HEK293 (cell line): ENCODE results near the gene KIAA1328.
"Not testable (repeated sequence)": the region's sequence is repeated elsewhere in the genome, so short reads cannot be mapped to it uniquely, and the experiment has no call there.

Source experiments
- CTCF ChIA-PET: fragments of 350-600 bp; formaldehyde crosslinking; extraction: SDS; loops from one replicate; lab custom pipeline; 2021; ENCODE audit warnings: antibody characterized with exemption; lab: Yijun Ruan, JAX
- POLR2A ChIA-PET: fragments of 300-600 bp; formaldehyde crosslinking; extraction: SDS; loops from one replicate; lab custom pipeline; 2020; ENCODE audit warnings: antibody characterized with exemption, inconsistent platforms; lab: Yijun Ruan, JAX
- H3K27ac ChIP-seq: fragments of 200-500 bp; sonication (Bioruptor generic); 2 replicates; pipeline ENCODE4 v1.5.1; 2014; ENCODE audit warnings: low read depth, low read length, control low read depth, inconsistent platforms; ENCODE audit errors: extremely low read depth
- H3K36me3 ChIP-seq, 2 experiments: fragments of 200-500 bp in 1 of 2; sonication (Bioruptor generic) in 1 of 2; 1 replicate in 1 of 2; 2 replicates in 1 of 2; pipeline ENCODE4 v1.5.1; 2014 to 2017; ENCODE audit warnings: inconsistent platforms in 2 of 2, low read length in 2 of 2; ENCODE audit not compliant: control insufficient read depth in 2 of 2, insufficient read depth in 1 of 2
- H3K4me1 ChIP-seq: fragments of 200-500 bp; sonication (Bioruptor generic); 2 replicates; pipeline ENCODE4 v1.5.1; 2014; ENCODE audit warnings: mild to moderate bottlenecking, low read length, inconsistent platforms; ENCODE audit not compliant: control insufficient read depth, insufficient read depth
- H3K4me3 ChIP-seq: 2 replicates; pipeline ENCODE4 v1.5.1; 2011; ENCODE audit warnings: low read depth, mild to moderate bottlenecking, control low read depth, low read length, moderate library complexity
- H3K9me3 ChIP-seq: fragments of 200-500 bp; sonication (Bioruptor generic); 2 replicates; pipeline ENCODE4 v1.5.1; 2014; ENCODE audit warnings: low read depth, low read length, inconsistent platforms; ENCODE audit not compliant: control insufficient read depth, insufficient read depth
- GLI4 ChIP-seq: fragments of 450-650 bp; formaldehyde crosslinking; IDR thresholded peaks from 2 replicates; pipeline ENCODE4 v1.5.1; 2016; ENCODE audit warnings: missing biosample characterization, missing genetic modification characterization
- GLIS1 ChIP-seq: fragments of 450-650 bp; formaldehyde crosslinking; IDR thresholded peaks from 2 replicates; pipeline ENCODE4 v1.5.1; 2016; ENCODE audit warnings: missing biosample characterization, missing genetic modification characterization
- HOXD13 ChIP-seq: sonication (generic); formaldehyde crosslinking; IDR thresholded peaks from 2 replicates; pipeline ENCODE4 v1.8.0; 2022; ENCODE audit warnings: missing genetic modification reagents, borderline replicate concordance
- KLF16 ChIP-seq: fragments of 450-650 bp; formaldehyde crosslinking; IDR thresholded peaks from 2 replicates; pipeline ENCODE4 v1.5.1; 2017; ENCODE audit warnings: missing biosample characterization, missing genetic modification characterization
- KLF7 ChIP-seq: fragments of 450-650 bp; formaldehyde crosslinking; IDR thresholded peaks from 2 replicates; pipeline ENCODE4 v1.5.1; 2016; ENCODE audit warnings: missing biosample characterization, missing genetic modification characterization, borderline replicate concordance
- PRDM4 ChIP-seq: fragments of 450-650 bp; formaldehyde crosslinking; IDR thresholded peaks from 2 replicates; pipeline ENCODE4 v1.5.1; 2017; ENCODE audit warnings: missing biosample characterization, missing genetic modification characterization
- SCRT1 ChIP-seq: fragments of 450-650 bp; formaldehyde crosslinking; IDR thresholded peaks from 2 replicates; pipeline ENCODE4 v1.5.1; 2016; ENCODE audit warnings: missing biosample characterization, missing genetic modification characterization, borderline replicate concordance
- SP3 ChIP-seq: fragments of 450-650 bp; formaldehyde crosslinking; IDR thresholded peaks from 2 replicates; pipeline ENCODE4 v1.5.1; 2016; ENCODE audit warnings: missing biosample characterization, missing genetic modification characterization
- ZBTB17 ChIP-seq: fragments of 450-650 bp; formaldehyde crosslinking; IDR thresholded peaks from 2 replicates; pipeline ENCODE4 v1.5.1; 2016; ENCODE audit warnings: missing biosample characterization, missing genetic modification characterization
- ZIC2 ChIP-seq: fragments of 450-650 bp; formaldehyde crosslinking; IDR thresholded peaks from 2 replicates; pipeline ENCODE4 v1.5.1; 2016; ENCODE audit warnings: missing biosample characterization, missing genetic modification characterization
- ZNF121 ChIP-seq: fragments of 450-650 bp; formaldehyde crosslinking; IDR thresholded peaks from 2 replicates; pipeline ENCODE4 v1.5.1; 2016; ENCODE audit warnings: missing biosample characterization, missing genetic modification characterization
- ZNF169 ChIP-seq: fragments of 450-650 bp; formaldehyde crosslinking; IDR thresholded peaks from 2 replicates; pipeline ENCODE4 v1.5.1; 2016; ENCODE audit warnings: missing biosample characterization, missing genetic modification characterization
- ZNF2 ChIP-seq: fragments of 450-650 bp; formaldehyde crosslinking; IDR thresholded peaks from 2 replicates; pipeline ENCODE4 v1.5.1; 2016; ENCODE audit warnings: missing biosample characterization, missing genetic modification characterization
- ZNF221 ChIP-seq: fragments of 450-650 bp; formaldehyde crosslinking; IDR thresholded peaks from 2 replicates; pipeline ENCODE4 v1.5.1; 2017; ENCODE audit warnings: missing biosample characterization, missing genetic modification characterization, borderline replicate concordance
- ZNF366 ChIP-seq: fragments of 450-650 bp; formaldehyde crosslinking; conservative IDR thresholded peaks from 2 replicates; pipeline ENCODE4 v1.5.1; 2016; ENCODE audit warnings: missing biosample characterization, missing genetic modification characterization
- ZNF416 ChIP-seq: fragments of 450-650 bp; formaldehyde crosslinking; IDR thresholded peaks from 2 replicates; pipeline ENCODE4 v1.5.1; 2016; ENCODE audit warnings: missing biosample characterization, missing genetic modification characterization
- ZNF473 ChIP-seq: fragments of 450-650 bp; formaldehyde crosslinking; IDR thresholded peaks from 2 replicates; pipeline ENCODE4 v1.5.1; 2017; ENCODE audit warnings: missing biosample characterization, missing genetic modification characterization
- ZNF529 ChIP-seq: fragments of 450-650 bp; formaldehyde crosslinking; IDR thresholded peaks from 2 replicates; pipeline ENCODE4 v1.5.1; 2017; ENCODE audit warnings: missing genetic modification characterization, missing biosample characterization; ENCODE audit not compliant: insufficient replicate concordance
- ZNF600 ChIP-seq: fragments of 450-650 bp; formaldehyde crosslinking; IDR thresholded peaks from 2 replicates; pipeline ENCODE4 v1.5.1; 2016; ENCODE audit warnings: missing biosample characterization, missing genetic modification characterization
- ZNF624 ChIP-seq: fragments of 450-650 bp; formaldehyde crosslinking; IDR thresholded peaks from 2 replicates; pipeline ENCODE4 v1.5.1; 2017; ENCODE audit warnings: missing biosample characterization, missing genetic modification characterization
- ZNF664 ChIP-seq: fragments of 450-650 bp; formaldehyde crosslinking; IDR thresholded peaks from 2 replicates; pipeline ENCODE4 v1.5.1; 2016; ENCODE audit warnings: missing biosample characterization, missing genetic modification characterization
- ZNF785 ChIP-seq: fragments of 450-650 bp; formaldehyde crosslinking; IDR thresholded peaks from 2 replicates; pipeline ENCODE4 v1.5.1; 2016; ENCODE audit warnings: missing biosample characterization, missing genetic modification characterization
- ZSCAN5A ChIP-seq: fragments of 450-650 bp; formaldehyde crosslinking; IDR thresholded peaks from 2 replicates; pipeline ENCODE4 v1.5.1; 2016; ENCODE audit warnings: missing biosample characterization, missing genetic modification characterization
- TF ChIP-seq, protein P1 (sequence below): fragments of 450-650 bp; formaldehyde crosslinking; IDR thresholded peaks from 2 replicates; pipeline ENCODE4 v1.5.1; 2016; ENCODE audit warnings: missing biosample characterization, missing genetic modification characterization
- TF ChIP-seq, protein P2 (sequence below): fragments of 450-650 bp; formaldehyde crosslinking; IDR thresholded peaks from 2 replicates; pipeline ENCODE4 v1.5.1; 2016; ENCODE audit warnings: missing biosample characterization, missing genetic modification characterization

Gene KIAA1328

GRCh38 chr18:36816096-36816495, 12.8 kb upstream of the KIAA1328 start:
- peak; percentile 63 for TF ChIP-seq GLIS1 (tag by site-specific recombination)
- TF ChIP-seq, all 188 proteins: peak for 1; not testable (repeated sequence) for 187
- H3K9me3 ChIP-seq, H3K4me1 ChIP-seq, H3K27ac ChIP-seq, POLR2A ChIA-PET, H3K4me3 ChIP-seq: not testable (repeated sequence)
- CTCF ChIA-PET: interaction anchor here (0.8 kb wide), 1 partner anchor 81 kb away, joined by 5 read pairs; no protein-coding TSS in a partner anchor
- peaks cover 0 to 68% of the 10 kb centered on the region in 2 experiments; a peak in 1 of 3 replicates for H3K36me3 ChIP-seq

DNA sequence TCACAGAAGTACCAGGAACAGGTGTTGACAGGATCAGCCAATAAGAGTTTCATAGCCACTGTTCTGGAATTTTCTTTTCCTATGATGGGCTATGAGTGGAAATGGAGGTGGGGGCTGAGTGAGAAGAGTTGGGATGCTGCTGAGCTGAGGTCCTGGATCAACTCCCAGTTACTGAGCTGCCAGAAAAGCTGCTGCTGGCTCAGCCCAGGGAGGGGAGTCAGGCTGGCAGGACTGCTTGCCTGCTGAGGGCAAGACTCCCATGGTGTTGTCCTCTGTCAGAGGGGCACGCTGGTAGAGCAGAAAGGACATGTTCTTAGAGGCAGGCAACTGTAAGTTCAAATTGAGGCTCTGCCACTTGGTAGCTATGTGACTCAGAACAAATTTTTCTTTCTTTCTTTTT, 11.9 kb upstream of the KIAA1328 start:
- H3K4me1 ChIP-seq: peaks cover 7% of the 10 kb centered on the region; the same call in 1 of the 2 replicates
- H3K9me3 ChIP-seq: no peaks in the 10 kb centered on the region
- TF ChIP-seq ZSCAN5A (tag by site-specific recombination): no peak
- no peak for TF ChIP-seq ZNF221 (tag by site-specific recombination)
- TF ChIP-seq SCRT1 (tag by site-specific recombination): no peak
- TF ChIP-seq ZNF624 (tag by site-specific recombination): no peak
- no peak for TF ChIP-seq ZNF169
- TF ChIP-seq ZNF600 (tag by site-specific recombination): no peak
- TF ChIP-seq, all 188 proteins: peak for 0
- CTCF ChIA-PET: no interaction called here
- Histone ChIP-seq H3K36me3 (peaks cover 0 to 65% of the 10 kb centered on the region in 2 experiments; a peak in 1 of 3 replicates), H3K4me3 (no peak overlapping the region), H3K27ac (no peak overlapping the region)
- POLR2A ChIA-PET: interaction anchor here (2.3 kb wide), 1 partner anchor 12 kb away, joined by 7 read pairs; the partner anchor contains the start of genes KIAA1328 and TPGS2

DNA sequence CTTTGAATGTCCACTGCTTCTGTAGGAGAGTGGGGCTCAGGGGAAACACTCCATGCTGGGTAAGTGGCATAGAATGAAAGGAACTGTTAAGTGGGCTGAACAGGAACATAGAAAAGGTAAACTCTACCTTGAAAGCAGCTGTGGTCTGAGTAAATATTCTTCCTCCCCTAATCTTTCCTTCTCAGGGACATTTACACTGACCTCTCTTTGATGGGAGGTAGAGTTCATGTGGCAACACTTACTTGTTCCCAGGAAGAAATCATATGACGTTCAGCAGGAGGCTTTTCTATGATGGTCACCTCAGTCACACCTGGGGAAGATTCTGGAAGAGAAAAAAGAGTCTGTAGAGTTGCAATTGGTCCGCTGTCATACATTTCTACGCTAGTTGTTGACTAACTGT, 10.3 kb upstream of the KIAA1328 start:
- Histone ChIP-seq H3K4me1 (peaks cover 7% of the 10 kb centered on the region; the same call in 1 of the 2 replicates), H3K36me3 (peaks cover 0 to 58% of the 10 kb centered on the region in 2 experiments; a peak in 2 of 3 replicates), H3K9me3 (no peaks in the 10 kb centered on the region), H3K4me3 (no peak overlapping the region), H3K27ac (no peak overlapping the region)
- TF ChIP-seq ZNF366: no peak
- no peak for TF ChIP-seq GLI4
- TF ChIP-seq SP3 (tag by site-specific recombination): no peak
- no peak for TF ChIP-seq ZNF416 (tag by site-specific recombination)
- TF ChIP-seq ZNF473 (tag by site-specific recombination): no peak
- no peak for TF ChIP-seq ZNF785 (tag by site-specific recombination)
- TF ChIP-seq ZNF664 (tag by site-specific recombination): no peak
- TF ChIP-seq ZNF2: no peak
- TF ChIP-seq, protein P1, sequence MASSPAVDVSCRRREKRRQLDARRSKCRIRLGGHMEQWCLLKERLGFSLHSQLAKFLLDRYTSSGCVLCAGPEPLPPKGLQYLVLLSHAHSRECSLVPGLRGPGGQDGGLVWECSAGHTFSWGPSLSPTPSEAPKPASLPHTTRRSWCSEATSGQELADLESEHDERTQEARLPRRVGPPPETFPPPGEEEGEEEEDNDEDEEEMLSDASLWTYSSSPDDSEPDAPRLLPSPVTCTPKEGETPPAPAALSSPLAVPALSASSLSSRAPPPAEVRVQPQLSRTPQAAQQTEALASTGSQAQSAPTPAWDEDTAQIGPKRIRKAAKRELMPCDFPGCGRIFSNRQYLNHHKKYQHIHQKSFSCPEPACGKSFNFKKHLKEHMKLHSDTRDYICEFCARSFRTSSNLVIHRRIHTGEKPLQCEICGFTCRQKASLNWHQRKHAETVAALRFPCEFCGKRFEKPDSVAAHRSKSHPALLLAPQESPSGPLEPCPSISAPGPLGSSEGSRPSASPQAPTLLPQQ (tag by site-specific recombination): no peak
- TF ChIP-seq ZIC2 (tag by site-specific recombination): no peak
- no peak for TF ChIP-seq ZBTB17
- no peak for TF ChIP-seq KLF16 (tag by site-specific recombination)
- TF ChIP-seq KLF7: no peak
- no peak for TF ChIP-seq ZNF624 (tag by site-specific recombination)
- TF ChIP-seq, protein P2, sequence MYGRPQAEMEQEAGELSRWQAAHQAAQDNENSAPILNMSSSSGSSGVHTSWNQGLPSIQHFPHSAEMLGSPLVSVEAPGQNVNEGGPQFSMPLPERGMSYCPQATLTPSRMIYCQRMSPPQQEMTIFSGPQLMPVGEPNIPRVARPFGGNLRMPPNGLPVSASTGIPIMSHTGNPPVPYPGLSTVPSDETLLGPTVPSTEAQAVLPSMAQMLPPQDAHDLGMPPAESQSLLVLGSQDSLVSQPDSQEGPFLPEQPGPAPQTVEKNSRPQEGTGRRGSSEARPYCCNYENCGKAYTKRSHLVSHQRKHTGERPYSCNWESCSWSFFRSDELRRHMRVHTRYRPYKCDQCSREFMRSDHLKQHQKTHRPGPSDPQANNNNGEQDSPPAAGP (tag by site-specific recombination): no peak
- no peak for TF ChIP-seq HOXD13
- TF ChIP-seq ZNF121: no peak
- no peak for TF ChIP-seq PRDM4
- TF ChIP-seq ZNF529 (tag by site-specific recombination): no peak
- CTCF ChIA-PET: interaction anchor here (0.6 to 2.9 kb wide), 5 partner anchors 8 to 201 kb away, joined by 3 to 11 read pairs (median 5); no protein-coding TSS in a partner anchor
- POLR2A ChIA-PET: interaction anchor here (2.3 kb wide), 1 partner anchor 10 kb away, joined by 7 read pairs; the partner anchor contains the start of genes KIAA1328 and TPGS2
